Mucosa of descending colon (tissue), 3 donors: Measurements from ENCODE around the gene ANKRD11. TPM values are rescaled to one million over a fixed set of nuclear protein-coding genes. Genes with fewer than 3 reads are reported as not detected.

Experiments used
- ATAC-seq: fragments of 200-7000 bp; cut with Tn5 transposase; one replicate; pipeline ENCODE4 v1.9.1; 2020; ENCODE audit warnings: mild to moderate bottlenecking, moderate library complexity
- DNase-seq, 3 donors: peaks; one replicate each; pipeline ENCODE4 v3.0.0-alpha.2; 2020
- H3K36me3 ChIP-seq: fragments of 200-600 bp; one replicate; pipeline ENCODE4 v1.8.0; 2021; ENCODE audit warnings: low read depth, mild to moderate bottlenecking
- H3K4me1 ChIP-seq: fragments of 200-600 bp; one replicate; pipeline ENCODE4 v1.8.0; 2021; ENCODE audit warnings: low read depth, mild to moderate bottlenecking
- H3K4me3 ChIP-seq: fragments of 200-600 bp; one replicate; pipeline ENCODE4 v1.8.0; 2021; ENCODE audit warnings: mild to moderate bottlenecking
- H3K9me3 ChIP-seq: fragments of 200-600 bp; one replicate; pipeline ENCODE4 v1.8.0; 2021; ENCODE audit warnings: mild to moderate bottlenecking
- intact Hi-C, 2 donors: fragments of 100-400 bp; cut with DNase I in 1 of 2; cut with micrococcal nuclease in 1 of 2; formaldehyde crosslinking; loops; one replicate each; pipeline versions ENCODE4 v1.11.0 to v1.11.1; 2022; cut with DNase I, micrococcal nuclease
- total RNA-seq, 3 donors: library from RNA; stranded (reverse); fragmentation: NEBNext Ultra II Directional in 2 of 3; extraction: Animal tissue kit (Norgen Biotek cat#: 25700) in 2 of 3; gene quantifications; one replicate each; pipeline versions ENCODE4 v1.2.1 to v1.2.4, GENCODE V29; 2021 to 2023
- TF ChIP-seq, protein P1 (sequence below): fragments of 200-600 bp; IDR thresholded peaks from one replicate; pipeline ENCODE4 v1.8.0; 2022; ENCODE audit warnings: antibody characterized with exemption, mild to moderate bottlenecking
- donor health status: DM: no; HTN: no; CAD: no; lungs with moderate emphysema.
- donor health status: DM: no; HTN: no; CAD: no.
- donor health status: DM: no; HTN: yes; CAD: no.

Gene ANKRD11
- total RNA-seq, 3 donors from 2014 or later, result 125 to 127 (median 127) TPM

DNA sequence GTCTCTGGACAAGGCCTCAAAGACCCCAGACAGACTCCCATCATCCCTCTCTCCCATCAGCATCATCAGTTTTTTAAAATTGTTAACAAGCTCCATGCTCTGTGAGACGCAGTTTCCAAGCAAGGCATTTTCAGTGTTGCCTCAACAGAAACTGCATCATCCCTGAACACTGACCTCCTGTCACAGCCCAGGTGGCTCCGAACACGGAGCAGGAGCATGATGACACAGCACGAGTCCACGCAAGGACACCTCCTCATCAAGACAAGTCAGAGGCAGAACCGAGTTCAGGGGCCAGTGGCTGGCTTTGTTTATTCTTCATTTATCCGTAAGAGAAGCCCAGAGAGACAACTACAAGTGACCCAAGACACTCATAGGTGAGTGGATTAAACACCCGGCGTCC lies 91.4 kb downstream of the ANKRD11 start:
- TF ChIP-seq, protein P1, sequence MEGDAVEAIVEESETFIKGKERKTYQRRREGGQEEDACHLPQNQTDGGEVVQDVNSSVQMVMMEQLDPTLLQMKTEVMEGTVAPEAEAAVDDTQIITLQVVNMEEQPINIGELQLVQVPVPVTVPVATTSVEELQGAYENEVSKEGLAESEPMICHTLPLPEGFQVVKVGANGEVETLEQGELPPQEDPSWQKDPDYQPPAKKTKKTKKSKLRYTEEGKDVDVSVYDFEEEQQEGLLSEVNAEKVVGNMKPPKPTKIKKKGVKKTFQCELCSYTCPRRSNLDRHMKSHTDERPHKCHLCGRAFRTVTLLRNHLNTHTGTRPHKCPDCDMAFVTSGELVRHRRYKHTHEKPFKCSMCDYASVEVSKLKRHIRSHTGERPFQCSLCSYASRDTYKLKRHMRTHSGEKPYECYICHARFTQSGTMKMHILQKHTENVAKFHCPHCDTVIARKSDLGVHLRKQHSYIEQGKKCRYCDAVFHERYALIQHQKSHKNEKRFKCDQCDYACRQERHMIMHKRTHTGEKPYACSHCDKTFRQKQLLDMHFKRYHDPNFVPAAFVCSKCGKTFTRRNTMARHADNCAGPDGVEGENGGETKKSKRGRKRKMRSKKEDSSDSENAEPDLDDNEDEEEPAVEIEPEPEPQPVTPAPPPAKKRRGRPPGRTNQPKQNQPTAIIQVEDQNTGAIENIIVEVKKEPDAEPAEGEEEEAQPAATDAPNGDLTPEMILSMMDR, result no peak
- ATAC-seq, result no peak
- intact Hi-C loops, result no loop called here
- Histone ChIP-seq H3K36me3 (no peaks in the 10 kb centered on the region), H3K4me1 (peaks cover 16% of the 10 kb centered on the region), H3K9me3 (no peaks in the 10 kb centered on the region), H3K4me3 (no peak overlapping the region)
- no peak for DNase-seq

DNA sequence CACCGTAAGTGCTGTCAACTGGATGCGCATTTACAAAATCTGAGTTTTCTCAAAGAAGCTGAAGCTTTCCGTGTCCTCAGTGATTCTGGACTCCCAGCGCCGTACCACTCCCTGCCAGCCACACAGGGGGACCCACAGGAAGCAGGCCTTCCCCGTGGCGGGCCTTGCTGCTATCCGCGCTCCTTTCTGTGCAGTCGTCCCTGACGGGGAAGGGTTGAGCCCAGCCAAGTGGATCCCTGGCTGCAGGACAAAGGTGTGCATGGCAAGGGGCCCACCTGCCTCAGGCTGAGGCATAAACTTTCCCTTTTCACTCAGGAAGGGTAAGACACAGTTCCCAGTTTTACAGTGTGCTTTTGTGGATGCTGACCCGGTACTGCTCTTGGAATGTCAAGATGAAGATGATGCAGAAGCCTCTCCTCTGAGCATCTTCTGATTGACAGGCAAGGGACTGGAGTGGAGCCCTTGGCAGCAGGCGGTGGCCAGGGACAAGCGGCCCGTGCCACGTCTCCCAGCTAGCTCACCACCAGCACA lies 93.0 kb downstream of the ANKRD11 start:
- no peaks in the 10 kb centered on the region for H3K36me3 ChIP-seq
- H3K9me3 ChIP-seq, result no peaks in the 10 kb centered on the region
- TF ChIP-seq, protein P1, result no peak
- peaks cover 21% of the 10 kb centered on the region for H3K4me1 ChIP-seq
- DNase-seq (no peak), ATAC-seq (no peak)
- H3K4me3 ChIP-seq, result no peak overlapping the region
- intact Hi-C loops, result no loop called here

DNA sequence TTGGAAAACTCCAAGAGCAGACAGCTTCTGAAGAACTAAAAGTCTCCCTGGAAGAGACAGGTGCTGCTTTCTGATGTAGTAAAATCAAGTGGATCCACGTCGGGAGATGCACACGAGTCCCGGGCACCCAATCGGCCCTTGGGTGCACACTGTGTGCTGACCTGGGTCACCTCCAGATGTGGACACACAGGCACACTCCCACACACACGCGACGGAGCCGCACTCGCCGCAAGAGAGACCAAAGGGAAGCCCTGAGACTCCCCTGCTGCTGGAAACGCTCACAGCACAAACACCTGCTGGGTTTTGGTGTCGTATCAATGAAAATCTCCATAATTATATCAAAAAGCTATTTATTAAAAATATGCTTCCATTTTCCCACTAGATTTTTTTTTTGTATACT lies 94.2 kb downstream of the ANKRD11 start:
- no peak for DNase-seq
- H3K4me3 ChIP-seq, result no peak overlapping the region
- no peaks in the 10 kb centered on the region for H3K9me3 ChIP-seq
- no peaks in the 10 kb centered on the region for H3K36me3 ChIP-seq
- peaks cover 21% of the 10 kb centered on the region for H3K4me1 ChIP-seq
- intact Hi-C loops, result no loop called here
- no peak for ATAC-seq
- TF ChIP-seq, protein P1, result no peak

DNA sequence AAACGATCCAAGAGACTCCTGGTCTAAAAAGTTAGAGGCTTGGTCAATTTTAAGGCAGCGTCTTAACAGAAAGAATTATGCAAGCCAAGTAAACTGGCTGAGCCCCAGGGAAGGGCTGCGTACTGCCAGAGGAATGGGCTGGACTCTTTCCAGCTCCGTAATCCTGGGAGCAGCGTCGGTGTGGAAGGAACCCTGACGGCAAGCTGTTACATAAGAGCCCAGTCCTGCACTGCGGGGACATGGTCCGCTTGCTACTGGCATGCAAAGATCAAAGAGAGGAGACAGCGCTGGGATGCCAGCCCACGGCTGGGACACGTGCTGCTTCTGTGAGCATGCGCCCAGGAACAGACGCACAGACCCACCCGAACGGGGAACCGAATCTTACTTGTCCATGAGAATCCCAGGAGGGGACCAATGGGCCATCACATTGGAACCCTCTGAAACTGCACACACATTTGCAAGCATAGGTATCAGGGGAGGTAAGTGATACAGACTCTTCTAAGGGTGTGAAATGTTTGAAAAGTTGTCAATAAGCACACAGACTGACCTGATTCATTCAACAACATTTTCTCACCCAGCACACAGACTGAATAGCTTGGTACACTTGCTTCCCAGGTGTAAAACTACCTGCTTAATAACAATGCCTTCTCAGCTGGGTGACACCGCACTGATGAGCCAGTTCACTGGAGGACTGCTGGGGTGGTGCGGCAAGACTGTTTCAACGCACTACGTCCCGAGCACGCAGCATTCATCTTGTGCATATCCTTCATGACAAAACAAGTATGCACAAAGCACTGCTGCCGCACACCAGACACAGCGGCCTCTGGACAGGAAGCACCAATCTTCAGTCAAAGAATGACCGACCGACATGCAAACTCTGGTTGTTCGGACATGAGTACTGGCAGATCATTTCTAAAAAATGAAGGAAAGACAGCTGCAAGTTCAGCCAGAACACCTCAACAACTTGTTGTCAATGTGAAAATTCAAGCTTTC lies 94.9 kb downstream of the ANKRD11 start:
- peaks cover 21% of the 10 kb centered on the region for H3K4me1 ChIP-seq
- H3K36me3 ChIP-seq, result no peaks in the 10 kb centered on the region
- H3K4me3 ChIP-seq, result no peak overlapping the region
- no peaks in the 10 kb centered on the region for H3K9me3 ChIP-seq
- TF ChIP-seq, protein P1, result no peak
- DNase-seq, result peak; percentile 69 to 84 (median 76)
- intact Hi-C loops, result no loop called here
- ATAC-seq, result peak; percentile 92

DNA sequence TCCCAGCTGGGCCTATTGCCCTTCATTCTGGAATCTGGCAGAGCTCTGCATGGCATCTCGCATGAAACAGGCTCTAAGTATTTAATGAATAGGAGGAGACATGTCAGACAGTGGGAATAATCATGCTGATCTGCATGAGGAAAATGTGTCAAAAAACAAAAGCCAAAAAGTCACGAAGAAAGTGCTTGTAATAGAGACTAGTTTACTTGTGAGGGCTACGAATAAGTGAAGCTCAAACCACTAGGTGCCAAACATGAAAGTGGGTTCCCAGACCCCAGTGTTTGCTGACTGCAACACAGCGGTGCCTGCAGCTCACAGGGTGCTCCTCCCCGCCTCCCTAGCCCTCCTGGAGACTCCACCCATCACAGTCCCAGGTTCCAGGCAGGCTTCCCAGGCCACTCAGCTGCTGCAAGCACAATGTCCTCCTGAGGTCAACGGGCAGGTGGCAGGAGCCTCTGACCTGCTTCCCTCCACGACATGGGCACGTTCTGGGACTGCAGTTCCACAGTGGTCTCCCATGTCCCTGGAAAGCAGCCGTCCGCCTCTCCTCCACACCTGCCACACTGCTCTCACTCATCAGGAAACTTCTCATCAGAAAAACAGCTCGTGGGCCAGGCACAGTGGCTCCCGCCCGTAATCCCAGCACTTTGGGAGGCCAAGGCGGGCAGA lies 96.5 kb downstream of the ANKRD11 start:
- H3K4me3 ChIP-seq, result no peak overlapping the region
- H3K4me1 ChIP-seq, result peaks cover 21% of the 10 kb centered on the region
- DNase-seq (no peak), ATAC-seq (no peak)
- H3K36me3 ChIP-seq, result no peaks in the 10 kb centered on the region
- intact Hi-C loops, result no loop called here
- TF ChIP-seq, protein P1, result no peak
- no peaks in the 10 kb centered on the region for H3K9me3 ChIP-seq
